GM12801 (cell line): ENCODE measurements around the gene AGBL2.

Source experiments
- CTCF ChIP-seq: IDR thresholded peaks from one replicate; pipeline ENCODE4 v1.5.1; 2011; ENCODE audit warnings: control low read depth; ENCODE audit not compliant: insufficient read length; ENCODE audit errors: extremely low read depth

The AGBL2 gene

GRCh38 chr11:47725442-47726117 is 10.4 kb upstream of the AGBL2 start:
- no peak for TF ChIP-seq CTCF

- TF ChIP-seq CTCF = no peak
Measured at GRCh38 chr11:47724041-47724729, 9.0 kb upstream of the AGBL2 start.

- TF ChIP-seq CTCF = no peak
Measured at GRCh38 chr11:47723041-47723440, 7.9 kb upstream of the AGBL2 start.

GRCh38 chr11:47720651-47721050 is 5.5 kb upstream of the AGBL2 start:
- no peak for TF ChIP-seq CTCF

GRCh38 chr11:47716692-47717091 is 1.5 kb upstream of the AGBL2 start:
- TF ChIP-seq CTCF = no peak

- no peak for TF ChIP-seq CTCF
Measured at GRCh38 chr11:47714554-47715081, 551 bp downstream of the AGBL2 start.

GRCh38 chr11:47711816-47712215 is 3.4 kb downstream of the AGBL2 start:
- no peak for TF ChIP-seq CTCF
